ENCODE data around the gene IL21R.

Gene IL21R

DNA sequence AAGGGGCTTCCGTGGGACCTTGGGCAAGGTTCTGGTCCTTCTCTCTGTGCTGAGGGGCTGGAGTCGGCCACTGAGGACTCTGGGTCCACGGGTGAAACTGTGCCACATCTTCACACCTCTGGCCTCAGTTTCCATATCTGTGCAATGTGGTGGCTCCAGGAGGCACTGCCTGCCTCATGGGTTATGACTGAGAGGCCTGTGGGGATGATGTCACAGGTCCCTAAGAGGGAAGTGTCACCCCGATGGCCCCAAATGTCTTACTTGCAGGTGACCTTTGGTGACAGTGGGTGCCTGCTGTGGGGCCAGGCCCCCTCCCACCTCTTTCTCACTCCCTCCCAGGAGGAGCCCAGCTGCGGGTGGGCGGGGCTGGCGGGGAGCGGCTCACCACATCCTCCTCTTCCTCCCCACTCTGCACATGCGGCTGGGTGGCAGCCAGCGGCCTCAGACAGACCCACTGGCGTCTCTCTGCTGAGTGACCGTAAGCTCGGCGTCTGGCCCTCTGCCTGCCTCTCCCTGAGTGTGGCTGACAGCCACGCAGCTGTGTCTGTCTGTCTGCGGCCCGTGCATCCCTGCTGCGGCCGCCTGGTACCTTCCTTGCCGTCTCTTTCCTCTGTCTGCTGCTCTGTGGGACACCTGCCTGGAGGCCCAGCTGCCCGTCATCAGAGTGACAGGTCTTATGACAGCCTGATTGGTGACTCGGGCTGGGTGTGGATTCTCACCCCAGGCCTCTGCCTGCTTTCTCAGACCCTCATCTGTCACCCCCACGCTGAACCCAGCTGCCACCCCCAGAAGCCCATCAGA is at the start of gene IL21R:
Gene IL21R, plus strand, starts transcription at position 407 of the 801 bp plus-strand sequence. CDS start 27,898 bp downstream, outside the sequence.
- Histone ChIP-seq H3K4me3 (peak within 1 kb of the TSS; percentile 58), H3K27ac (no peak within 1 kb of the TSS)
- TF ChIP-seq, protein P1, sequence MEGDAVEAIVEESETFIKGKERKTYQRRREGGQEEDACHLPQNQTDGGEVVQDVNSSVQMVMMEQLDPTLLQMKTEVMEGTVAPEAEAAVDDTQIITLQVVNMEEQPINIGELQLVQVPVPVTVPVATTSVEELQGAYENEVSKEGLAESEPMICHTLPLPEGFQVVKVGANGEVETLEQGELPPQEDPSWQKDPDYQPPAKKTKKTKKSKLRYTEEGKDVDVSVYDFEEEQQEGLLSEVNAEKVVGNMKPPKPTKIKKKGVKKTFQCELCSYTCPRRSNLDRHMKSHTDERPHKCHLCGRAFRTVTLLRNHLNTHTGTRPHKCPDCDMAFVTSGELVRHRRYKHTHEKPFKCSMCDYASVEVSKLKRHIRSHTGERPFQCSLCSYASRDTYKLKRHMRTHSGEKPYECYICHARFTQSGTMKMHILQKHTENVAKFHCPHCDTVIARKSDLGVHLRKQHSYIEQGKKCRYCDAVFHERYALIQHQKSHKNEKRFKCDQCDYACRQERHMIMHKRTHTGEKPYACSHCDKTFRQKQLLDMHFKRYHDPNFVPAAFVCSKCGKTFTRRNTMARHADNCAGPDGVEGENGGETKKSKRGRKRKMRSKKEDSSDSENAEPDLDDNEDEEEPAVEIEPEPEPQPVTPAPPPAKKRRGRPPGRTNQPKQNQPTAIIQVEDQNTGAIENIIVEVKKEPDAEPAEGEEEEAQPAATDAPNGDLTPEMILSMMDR (IDR thresholded peaks at IDR 0.05), result no peak
- peak; percentile 68 for DNase-seq (ENCODE audit: low spot score)

DNA sequence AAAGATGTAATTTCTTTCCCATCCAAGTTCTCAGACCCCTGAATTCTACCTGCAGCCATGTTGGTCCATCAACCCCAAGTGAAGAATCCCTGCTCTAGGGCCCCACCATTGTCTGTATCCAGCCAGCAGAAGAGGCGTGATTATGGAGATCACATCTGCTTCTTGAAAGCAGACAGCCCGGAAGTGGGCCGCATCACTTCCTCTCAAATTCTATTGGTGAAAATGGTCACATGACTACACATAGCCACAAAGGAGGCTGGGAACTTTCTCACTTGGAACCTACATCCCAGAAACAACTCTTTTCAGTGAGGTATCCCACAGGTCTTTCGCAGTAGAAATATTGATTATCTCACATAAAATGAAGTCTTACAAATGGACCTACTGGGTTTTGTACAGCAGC is 48.1 kb upstream of the IL21R start:
- DNase-seq (ENCODE audit: low spot score), result no peak
- no peak overlapping the region for H3K4me3 ChIP-seq
- TF ChIP-seq, protein P1 (IDR thresholded peaks at IDR 0.05), result no peak
- H3K27ac ChIP-seq, result no peak overlapping the region

DNA sequence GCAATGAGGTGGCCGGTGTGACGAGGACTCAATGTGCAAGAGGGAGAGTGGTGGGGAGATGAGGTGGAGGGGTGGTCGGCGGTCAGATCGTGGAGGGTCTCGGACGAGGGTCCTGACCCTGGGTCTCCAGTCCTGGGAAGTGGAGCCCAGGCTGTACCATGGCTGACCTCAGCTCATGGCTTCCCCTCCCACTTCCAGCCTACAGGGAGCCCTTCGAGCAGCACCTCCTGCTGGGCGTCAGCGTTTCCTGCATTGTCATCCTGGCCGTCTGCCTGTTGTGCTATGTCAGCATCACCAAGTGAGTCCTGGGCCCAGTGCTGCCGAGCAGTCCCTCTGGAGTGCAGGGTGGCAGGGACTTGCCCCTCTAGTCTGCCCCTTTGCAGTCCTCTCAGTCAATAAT is 46.4 kb upstream of the IL21R start:
- Histone ChIP-seq H3K27ac (no peak overlapping the region), H3K4me3 (no peak overlapping the region)
- DNase-seq (ENCODE audit: low spot score), result no peak
- TF ChIP-seq, protein P1 (IDR thresholded peaks at IDR 0.05), result no peak

DNA sequence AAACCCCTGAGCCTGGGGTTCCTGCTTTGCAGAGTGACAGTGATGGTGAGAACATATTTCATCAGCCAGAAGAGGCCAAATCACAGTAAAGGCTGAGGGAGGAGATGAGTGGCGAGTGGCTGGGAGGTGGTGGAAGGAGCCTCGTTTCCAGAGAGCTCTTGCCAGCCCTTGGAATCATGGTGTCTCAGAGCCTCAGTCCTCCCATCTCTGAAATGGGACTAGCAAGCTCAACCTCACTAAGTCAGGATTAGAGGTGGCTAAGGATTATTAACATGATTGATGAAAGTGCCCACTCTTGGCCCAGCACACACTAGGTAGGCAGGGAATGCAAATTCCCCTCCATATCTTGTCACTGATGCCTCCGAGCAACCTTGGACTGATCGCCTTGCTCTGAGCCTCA is 45.2 kb upstream of the IL21R start:
- TF ChIP-seq, protein P1 (IDR thresholded peaks at IDR 0.05), result no peak
- no peak overlapping the region for H3K27ac ChIP-seq
- DNase-seq (ENCODE audit: low spot score), result no peak

DNA sequence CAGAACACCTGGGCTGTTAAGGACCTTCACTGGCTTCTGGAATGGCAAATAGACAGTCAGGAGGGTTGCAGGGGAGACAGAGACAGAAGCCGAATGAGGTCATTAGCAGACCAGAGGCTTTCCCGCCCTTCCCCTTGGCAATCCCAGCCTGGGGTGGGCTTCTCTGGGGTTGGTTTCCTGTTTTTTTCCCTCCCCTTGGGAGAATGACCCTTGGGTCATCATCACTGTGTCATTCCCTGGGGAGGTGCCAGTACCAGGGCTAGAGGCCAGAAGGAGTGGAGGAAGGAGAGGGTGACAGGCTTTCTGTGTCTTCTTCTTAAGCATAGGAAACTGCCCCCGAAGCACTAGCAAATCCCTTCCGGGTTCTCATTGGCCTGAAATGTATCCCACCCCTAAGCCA is 42.9 kb upstream of the IL21R start:
- DNase-seq (ENCODE audit: low spot score), result no peak
- Histone ChIP-seq H3K27ac (no peak overlapping the region), H3K4me3 (no peak overlapping the region)
- TF ChIP-seq, protein P1 (IDR thresholded peaks at IDR 0.05), result no peak

More for the DNA sequence above, 45.2 kb upstream of the IL21R start:
- no peak overlapping the region for H3K4me3 ChIP-seq

DNA sequence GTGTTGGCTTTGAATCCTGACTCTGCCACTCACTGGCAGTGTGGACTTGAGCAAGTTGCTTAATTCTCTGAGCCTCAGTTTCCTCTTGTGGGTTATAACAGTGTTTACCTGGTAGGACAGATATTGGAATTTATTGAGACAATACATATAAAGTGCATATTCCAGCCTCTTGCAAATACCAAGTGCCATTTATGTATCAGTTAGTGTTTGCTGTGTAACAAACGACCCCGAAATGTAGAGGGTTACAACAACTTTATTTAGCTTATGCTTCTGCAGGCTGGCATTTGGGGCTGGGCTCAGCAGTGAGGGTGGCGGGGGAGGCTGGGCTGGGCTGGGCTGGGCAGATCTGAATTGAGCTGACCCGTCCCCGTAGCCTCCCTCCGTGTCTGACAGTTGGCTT is 42.4 kb upstream of the IL21R start:
- no peak overlapping the region for H3K4me3 ChIP-seq
- no peak for DNase-seq (ENCODE audit: low spot score)
- TF ChIP-seq, protein P1 (IDR thresholded peaks at IDR 0.05), result no peak
- H3K27ac ChIP-seq, result no peak overlapping the region

DNA sequence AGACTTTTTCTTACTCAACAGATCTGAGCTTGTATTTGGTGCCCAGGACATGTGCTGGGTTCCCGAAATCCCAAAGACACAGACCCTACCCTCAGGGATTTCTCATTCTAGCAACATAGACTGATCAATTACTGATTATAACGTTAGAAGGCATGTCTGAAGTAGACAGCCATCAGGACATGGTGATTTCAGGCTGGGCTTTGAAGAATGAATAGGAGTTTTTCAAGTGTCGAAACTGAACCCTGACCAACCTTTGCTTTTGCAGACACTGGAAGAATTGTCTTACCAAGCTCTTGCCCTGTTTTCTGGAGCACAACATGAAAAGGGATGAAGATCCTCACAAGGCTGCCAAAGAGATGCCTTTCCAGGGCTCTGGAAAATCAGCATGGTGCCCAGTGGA is 40.0 kb upstream of the IL21R start:
- no peak for DNase-seq (ENCODE audit: low spot score)

More for the DNA sequence above, 40.0 kb upstream of the IL21R start:
- no peak overlapping the region for H3K27ac ChIP-seq
- TF ChIP-seq, protein P1 (IDR thresholded peaks at IDR 0.05), result no peak
- H3K4me3 ChIP-seq, result no peak overlapping the region
